Osteoblast (primary cell): Measurements from ENCODE around the gene METTL24. TPM values are rescaled to one million over a fixed set of nuclear protein-coding genes. Genes with fewer than 3 reads are reported as not detected.

ENCODE experiments used
- DNase-seq: peaks from one replicate; pipeline ENCODE4 v3.0.0; 2011; ENCODE audit warnings: low spot score, mixed read lengths; ENCODE audit not compliant: insufficient read length; ENCODE audit errors: missing footprints
- H2AFZ ChIP-seq: 2 replicates; pipeline ENCODE4 v1.6.0; 2011; ENCODE audit warnings: mild to moderate bottlenecking, low read length
- H3K27ac ChIP-seq: 2 replicates; pipeline ENCODE4 v1.5.1; 2011; ENCODE audit warnings: mild to moderate bottlenecking, low read depth, low read length, moderate library complexity
- H3K27me3 ChIP-seq: 2 replicates; pipeline ENCODE4 v1.6.0; 2012; ENCODE audit warnings: mild to moderate bottlenecking, control low read depth, inconsistent platforms, low read length, moderate library complexity; ENCODE audit not compliant: insufficient read depth
- H3K36me3 ChIP-seq: 2 replicates; pipeline ENCODE4 v1.5.1; 2011; ENCODE audit warnings: mild to moderate bottlenecking, low read length, control low read depth, moderate library complexity; ENCODE audit not compliant: insufficient read depth
- H3K4me1 ChIP-seq: 2 replicates; pipeline ENCODE4 v1.5.1; 2011; ENCODE audit warnings: mild to moderate bottlenecking, low read length, control low read depth, moderate library complexity; ENCODE audit not compliant: insufficient read depth
- H3K4me2 ChIP-seq: 2 replicates; pipeline ENCODE4 v1.6.0; 2011; ENCODE audit warnings: mild to moderate bottlenecking, low read length; ENCODE audit not compliant: insufficient read depth
- H3K4me3 ChIP-seq: fragments of 200-600 bp; sonication (generic); 3 replicates; pipeline ENCODE4 v1.5.1; 2012; ENCODE audit warnings: mild to moderate bottlenecking, low read length, inconsistent platforms; ENCODE audit not compliant: insufficient read depth
- H3K79me2 ChIP-seq: 2 replicates; pipeline ENCODE4 v1.6.0; 2012; ENCODE audit warnings: mild to moderate bottlenecking, low read length, control low read depth, inconsistent platforms; ENCODE audit not compliant: insufficient read depth
- H3K9me3 ChIP-seq: 2 replicates; pipeline ENCODE4 v1.5.1; 2011; ENCODE audit warnings: low read depth, low read length, control low read depth
- H4K20me1 ChIP-seq: 2 replicates; pipeline ENCODE4 v1.6.0; 2012; ENCODE audit warnings: mild to moderate bottlenecking, low read length, control low read depth; ENCODE audit not compliant: insufficient read depth
- total RNA-seq: library from RNA; depleted of rRNA; stranded (reverse); fragments of >200 nt; gene quantifications from 2 replicates; pipeline ENCODE4 v1.2.3, GENCODE V29; 2012
- TF ChIP-seq, protein P1 (sequence below): IDR thresholded peaks from 2 replicates; pipeline ENCODE4 v1.5.1; 2011; ENCODE audit warnings: mild to moderate bottlenecking, low read depth, low read length, moderate library complexity; ENCODE audit errors: extremely low read depth

Gene METTL24
- total RNA-seq, 1 donor, result 0.36 TPM

- Histone ChIP-seq H3K9me3 (no peaks in the 10 kb centered on the region), H3K4me2 (no peak overlapping the region), H3K27me3 (no peaks in the 10 kb centered on the region), H2AFZ (no peak overlapping the region), H3K4me3 (no peak overlapping the region), H3K4me1 (peaks cover 10% of the 10 kb centered on the region), H3K36me3 (no peaks in the 10 kb centered on the region), H3K79me2 (no peaks in the 10 kb centered on the region), H4K20me1 (no peaks in the 10 kb centered on the region), H3K27ac (no peak overlapping the region)
- no peak for DNase-seq
- TF ChIP-seq, protein P1, sequence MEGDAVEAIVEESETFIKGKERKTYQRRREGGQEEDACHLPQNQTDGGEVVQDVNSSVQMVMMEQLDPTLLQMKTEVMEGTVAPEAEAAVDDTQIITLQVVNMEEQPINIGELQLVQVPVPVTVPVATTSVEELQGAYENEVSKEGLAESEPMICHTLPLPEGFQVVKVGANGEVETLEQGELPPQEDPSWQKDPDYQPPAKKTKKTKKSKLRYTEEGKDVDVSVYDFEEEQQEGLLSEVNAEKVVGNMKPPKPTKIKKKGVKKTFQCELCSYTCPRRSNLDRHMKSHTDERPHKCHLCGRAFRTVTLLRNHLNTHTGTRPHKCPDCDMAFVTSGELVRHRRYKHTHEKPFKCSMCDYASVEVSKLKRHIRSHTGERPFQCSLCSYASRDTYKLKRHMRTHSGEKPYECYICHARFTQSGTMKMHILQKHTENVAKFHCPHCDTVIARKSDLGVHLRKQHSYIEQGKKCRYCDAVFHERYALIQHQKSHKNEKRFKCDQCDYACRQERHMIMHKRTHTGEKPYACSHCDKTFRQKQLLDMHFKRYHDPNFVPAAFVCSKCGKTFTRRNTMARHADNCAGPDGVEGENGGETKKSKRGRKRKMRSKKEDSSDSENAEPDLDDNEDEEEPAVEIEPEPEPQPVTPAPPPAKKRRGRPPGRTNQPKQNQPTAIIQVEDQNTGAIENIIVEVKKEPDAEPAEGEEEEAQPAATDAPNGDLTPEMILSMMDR, result no peak
These were observed 25.9 kb downstream of the METTL24 start for GRCh38 chr6:110332281-110332680.

GRCh38 chr6:110331816-110332215 lies 26.3 kb downstream of the METTL24 start:
- H3K4me3 ChIP-seq, result no peak overlapping the region
- no peaks in the 10 kb centered on the region for H3K36me3 ChIP-seq
- no peaks in the 10 kb centered on the region for H3K79me2 ChIP-seq
- H3K27me3 ChIP-seq, result no peaks in the 10 kb centered on the region
- no peak overlapping the region for H3K4me2 ChIP-seq
- H3K4me1 ChIP-seq, result peaks cover 10% of the 10 kb centered on the region
- TF ChIP-seq, protein P1, result no peak
- H2AFZ ChIP-seq, result no peak overlapping the region
- H3K27ac ChIP-seq, result no peak overlapping the region
- H4K20me1 ChIP-seq, result no peaks in the 10 kb centered on the region
- no peak for DNase-seq
- H3K9me3 ChIP-seq, result no peaks in the 10 kb centered on the region

- Histone ChIP-seq H3K9me3 (no peaks in the 10 kb centered on the region), H3K36me3 (no peaks in the 10 kb centered on the region), H2AFZ (no peak overlapping the region), H3K79me2 (no peaks in the 10 kb centered on the region), H3K27me3 (no peaks in the 10 kb centered on the region), H4K20me1 (no peaks in the 10 kb centered on the region), H3K4me1 (peaks cover 10% of the 10 kb centered on the region), H3K4me3 (no peak overlapping the region), H3K27ac (no peak overlapping the region), H3K4me2 (no peak overlapping the region)
- no peak for DNase-seq
- TF ChIP-seq, protein P1, result no peak
These were observed 26.8 kb downstream of the METTL24 start for GRCh38 chr6:110331390-110331789.

- Histone ChIP-seq H4K20me1 (no peaks in the 10 kb centered on the region), H3K27me3 (no peaks in the 10 kb centered on the region), H3K79me2 (no peaks in the 10 kb centered on the region), H3K36me3 (no peaks in the 10 kb centered on the region), H3K4me3 (peak overlapping the region; percentile 64), H3K4me2 (peak overlapping the region; percentile 81), H3K9me3 (no peaks in the 10 kb centered on the region), H3K27ac (no peak overlapping the region), H2AFZ (peak overlapping the region; percentile 79), H3K4me1 (peaks cover 10% of the 10 kb centered on the region)
- TF ChIP-seq, protein P1, result no peak
- no peak for DNase-seq
These were observed 28.3 kb downstream of the METTL24 start for GRCh38 chr6:110329714-110330436.
